HepG2 (cell line): ENCODE measurements around the gene PIEZO1. TPM values are rescaled to one million over a fixed set of nuclear protein-coding genes. Genes with fewer than 3 reads are reported as not detected.

Source experiments
- ATF7 ChIP-seq, 2 experiments: fragments of 450-650 bp in 1 of 2; sonication (generic) in 1 of 2; formaldehyde crosslinking in 1 of 2; IDR thresholded peaks; 2 replicates each; pipeline versions ENCODE4 v1.4.0 to v1.6.1; 2016 to 2020; ENCODE audit warnings: antibody characterized with exemption in 1 of 2, mild to moderate bottlenecking in 1 of 2, missing genetic modification reagents in 1 of 2
- CREB3 ChIP-seq: sonication (generic); formaldehyde crosslinking; IDR thresholded peaks from 2 replicates; pipeline ENCODE4 v1.5.0; 2020; ENCODE audit warnings: missing genetic modification reagents
- ESRRA ChIP-seq: sonication (generic); formaldehyde crosslinking; IDR thresholded peaks from 2 replicates; pipeline ENCODE4 v1.5.1; 2020; ENCODE audit warnings: mild to moderate bottlenecking, low read depth, missing genetic modification reagents
- FLYWCH1 ChIP-seq: sonication (generic); formaldehyde crosslinking; IDR thresholded peaks from 2 replicates; pipeline ENCODE4 v1.8.1; 2023; ENCODE audit warnings: mild to moderate bottlenecking, missing genetic modification reagents
- GTF2F1 ChIP-seq: fragments of 150-350 bp; IDR thresholded peaks from 2 replicates; pipeline ENCODE4 v1.6.1; 2014; ENCODE audit warnings: low read length
- HMG20B ChIP-seq: conservative IDR thresholded peaks from 2 replicates; pipeline ENCODE4 v1.6.1; 2016; ENCODE audit warnings: missing genetic modification reagents, missing compliant biosample characterization
- JUN ChIP-seq: sonication (generic); formaldehyde crosslinking; IDR thresholded peaks from 2 replicates; pipeline ENCODE4 v1.4.0; 2020; ENCODE audit warnings: mild to moderate bottlenecking, missing genetic modification reagents
- KMT2B ChIP-seq: IDR thresholded peaks from 2 replicates; pipeline ENCODE4 v1.6.1; 2016; ENCODE audit warnings: missing genetic modification reagents, missing compliant biosample characterization
- MTA1 ChIP-seq: sonication (generic); formaldehyde crosslinking; IDR thresholded peaks from 2 replicates; pipeline ENCODE4 v1.4.0; 2020; ENCODE audit warnings: missing genetic modification reagents, mild to moderate bottlenecking, borderline replicate concordance
- MTF1 ChIP-seq: sonication (generic); formaldehyde crosslinking; IDR thresholded peaks from 2 replicates; pipeline ENCODE4 v1.5.0; 2020; ENCODE audit warnings: missing genetic modification reagents
- NFYC ChIP-seq: IDR thresholded peaks from 2 replicates; pipeline ENCODE4 v1.6.1; 2016; ENCODE audit warnings: missing genetic modification reagents, missing compliant biosample characterization
- PHB2 ChIP-seq: fragments of 450-650 bp; IDR thresholded peaks from 2 replicates; pipeline ENCODE4 v1.6.1; 2018; ENCODE audit not compliant: partially characterized antibody
- SAFB2 ChIP-seq: sonication (generic); formaldehyde crosslinking; IDR thresholded peaks from 2 replicates; pipeline ENCODE4 v1.5.1; 2020; ENCODE audit warnings: missing genetic modification reagents, low read depth, mild to moderate bottlenecking, borderline replicate concordance
- SKIL ChIP-seq: sonication (generic); formaldehyde crosslinking; IDR thresholded peaks from 2 replicates; pipeline ENCODE4 v1.8.0; 2022; ENCODE audit warnings: missing genetic modification reagents, mild to moderate bottlenecking, moderate library complexity, borderline replicate concordance
- SMARCC2 ChIP-seq: fragments of 450-650 bp; IDR thresholded peaks from 2 replicates; pipeline ENCODE4 v1.6.1; 2017; ENCODE audit warnings: antibody characterized with exemption, mild to moderate bottlenecking
- SOX13 ChIP-seq, 3 experiments: fragments of 450-650 bp in 1 of 3; sonication (generic) in 1 of 3; formaldehyde crosslinking in 1 of 3; IDR thresholded peaks in 2 of 3; conservative IDR thresholded peaks in 1 of 3; 2 replicates each; pipeline versions ENCODE4 v1.5.0 to v1.6.1; 2016 to 2020; ENCODE audit warnings: antibody characterized with exemption in 1 of 3, mild to moderate bottlenecking in 1 of 3, missing compliant biosample characterization in 1 of 3, missing genetic modification reagents in 1 of 3, moderate library complexity in 1 of 3
- TEAD2 ChIP-seq: sonication (generic); formaldehyde crosslinking; IDR thresholded peaks from 2 replicates; pipeline ENCODE4 v1.9.0; 2021; ENCODE audit warnings: missing genetic modification reagents
- ZBTB46 ChIP-seq: sonication (generic); formaldehyde crosslinking; IDR thresholded peaks from 2 replicates; pipeline ENCODE4 v1.4.0; 2020; ENCODE audit warnings: mild to moderate bottlenecking, missing genetic modification reagents, borderline replicate concordance
- ZFP36L1 ChIP-seq: sonication (generic); formaldehyde crosslinking; IDR thresholded peaks from 2 replicates; pipeline ENCODE4 v1.8.0; 2022; ENCODE audit warnings: mild to moderate bottlenecking, missing genetic modification reagents, moderate library complexity
- ZGPAT ChIP-seq: IDR thresholded peaks from 2 replicates; pipeline ENCODE4 v1.6.1; 2016; ENCODE audit warnings: mild to moderate bottlenecking
- ZNF10 ChIP-seq: sonication (generic); formaldehyde crosslinking; IDR thresholded peaks from 2 replicates; pipeline ENCODE4 v1.4.0; 2020; ENCODE audit warnings: mild to moderate bottlenecking, low read depth, missing genetic modification reagents, borderline replicate concordance
- ZNF614 ChIP-seq: IDR thresholded peaks from 2 replicates; pipeline ENCODE4 v1.6.1; 2018; ENCODE audit warnings: missing biosample characterization, missing genetic modification reagents, inconsistent platforms, borderline replicate concordance
- polyA plus RNA-seq, 8 experiments: library from polyadenylated mRNA; depleted of rRNA in 3 of 8; stranded (reverse) in 7 of 8; unstranded in 1 of 8; fragments of >200 nt; fragmentation: Illumina TruSeq in 4 of 8; extraction: Trizol in 4 of 8; gene quantifications; 2 replicates each; pipeline versions ENCODE4 v1.2.1 to v1.2.3, GENCODE V29; 2011 to 2016; ENCODE audit warnings: low read depth in 4 of 8, missing spikeins in 1 of 8, mixed read lengths in 1 of 8; ENCODE audit not compliant: insufficient read depth in 1 of 8
- total RNA-seq, 5 experiments: library from RNA; depleted of rRNA; stranded (reverse); fragments of >200 nt; fragmentation: Illumina TruSeq; extraction: Trizol; gene quantifications; 2 replicates each; pipeline ENCODE4 v1.2.3, GENCODE V29; 2016; ENCODE audit warnings: low read depth in 1 of 5

The PIEZO1 gene
- total and polyA plus RNA-seq, 2 of the 13 experiments (the other 11 are each of a cell fraction or from before 2014, with no cell fraction given): 67.9 to 85.0 TPM

GRCh38 chr16:88706229-88706964, 78.6 kb downstream of the PIEZO1 start, which contains the start of the genes CTU2 and RNF166 (continued):
- TF ChIP-seq MTF1 (0 out of 2 replicates have a peak, but pooled peaks have one; percentile 46), FLYWCH1 (CRISPR knock-in tag) (no peak), ZBTB46 (no peak), KMT2B (peak; percentile 88), SMARCC2 (peak; percentile 73; the same call in 1 of the 2 replicates), ZFP36L1 (CRISPR knock-in tag) (no peak), ATF7 (IDR thresholded peaks at IDR 0.05) (peak; percentile 92), ATF7 (CRISPR knock-in tag; IDR thresholded peaks at IDR 0.05) (peak; percentile 95), SOX13 (IDR thresholded peaks at IDR 0.05) (no peak), SOX13 (CRISPR knock-in tag; conservative IDR thresholded peaks at IDR 0.05 in 1 of 2, IDR thresholded peaks at IDR 0.05 in 1 of 2) (peak in 1 of 2 experiments; percentile 48; a peak in 2 of 4 replicates), NFYC (peak; percentile 51), JUN (peak; percentile 84), SKIL (CRISPR knock-in tag) (no peak), MTA1 (CRISPR knock-in tag) (peak; percentile 93), SAFB2 (CRISPR knock-in tag) (peak; percentile 57; the same call in 1 of the 2 replicates), HMG20B (CRISPR knock-in tag) (no peak), PHB2 (no peak), GTF2F1 (no peak), ZNF614 (CRISPR knock-in tag) (0 out of 2 replicates have a peak, but pooled peaks have one; percentile 51), ESRRA (CRISPR knock-in tag) (peak; percentile 63), ZNF10 (CRISPR knock-in tag) (no peak), CREB3 (CRISPR knock-in tag) (no peak; the same call in 1 of the 2 replicates), TEAD2 (CRISPR knock-in tag) (no peak), ZGPAT (CRISPR knock-in tag) (peak; percentile 71; the same call in 1 of the 2 replicates)
